Smooth muscle cell (in vitro differentiated cells): ENCODE measurements around the gene KCNA2. TPM values are rescaled to one million over a fixed set of nuclear protein-coding genes. Genes with fewer than 3 reads are reported as not detected.

Experiments
- DNase-seq: peaks from one replicate; lab custom pipeline; 2025; ENCODE audit not compliant: unreplicated experiment; lab: John Stamatoyannopoulos, UW
- H2AFZ ChIP-seq: fragments of 200-600 bp; sonication (generic); 2 replicates; pipeline ENCODE4 v1.6.0; 2016; ENCODE audit warnings: antibody characterized with exemption, low read depth, mild to moderate bottlenecking
- H3F3A ChIP-seq: fragments of 200-600 bp; sonication (generic); 2 replicates; pipeline ENCODE4 v1.6.0; 2017; ENCODE audit warnings: antibody characterized with exemption, low read depth
- H3K27ac ChIP-seq: fragments of 200-600 bp; sonication (generic); 2 replicates; pipeline ENCODE4 v1.5.1; 2016; ENCODE audit warnings: low read depth, mild to moderate bottlenecking
- H3K27me3 ChIP-seq: fragments of 200-600 bp; sonication (generic); 2 replicates; pipeline ENCODE4 v1.6.1; 2016; ENCODE audit warnings: low read depth, mild to moderate bottlenecking
- H3K36me3 ChIP-seq: fragments of 200-600 bp; sonication (generic); 2 replicates; pipeline ENCODE4 v1.5.1; 2016; ENCODE audit warnings: low read depth
- H3K4me1 ChIP-seq: fragments of 200-600 bp; sonication (generic); 2 replicates; pipeline ENCODE4 v1.5.1; 2016; ENCODE audit warnings: low read depth
- H3K4me2 ChIP-seq: fragments of 200-600 bp; sonication (generic); 2 replicates; pipeline ENCODE4 v1.6.0; 2016; ENCODE audit warnings: mild to moderate bottlenecking
- H3K4me3 ChIP-seq: fragments of 200-600 bp; sonication (generic); 2 replicates; pipeline ENCODE4 v1.5.1; 2016; ENCODE audit warnings: mild to moderate bottlenecking
- H3K79me2 ChIP-seq: fragments of 200-600 bp; sonication (generic); 2 replicates; pipeline ENCODE4 v1.6.0; 2016; ENCODE audit warnings: low read depth, mild to moderate bottlenecking
- H3K9ac ChIP-seq: fragments of 200-600 bp; sonication (generic); 2 replicates; pipeline ENCODE4 v1.6.0; 2016; ENCODE audit warnings: low read depth
- H3K9me3 ChIP-seq: fragments of 200-600 bp; sonication (generic); replicated peaks from 2 replicates; pipeline ENCODE4 v1.5.1; 2016; ENCODE audit warnings: low read depth
- H4K20me1 ChIP-seq: fragments of 200-600 bp; sonication (generic); 2 replicates; pipeline ENCODE4 v1.6.0; 2016; ENCODE audit warnings: low read depth
- CTCF ChIP-seq: fragments of 200-600 bp; sonication (generic); IDR thresholded peaks from 2 replicates; pipeline ENCODE4 v1.5.1; 2017; ENCODE audit warnings: borderline replicate concordance, mild to moderate bottlenecking, antibody characterized with exemption; ENCODE audit not compliant: insufficient read depth, poor library complexity, severe bottlenecking
- WGBS: methylation state at CpG from one replicate; pipeline ENCODE4 v1.1.7; 2016; ENCODE audit warnings: low lambda C conversion rate; 5-methylcytosine and 5-hydroxymethylcytosine counted together
- polyA plus RNA-seq: library from polyadenylated mRNA; unstranded; fragments of >200 nt; fragmentation: Nextera tagmentation; extraction: Ambion mirVana; gene quantifications from 2 replicates; pipeline ENCODE4 v1.2.1, GENCODE V29; 2016
- total RNA-seq: library from RNA; depleted of rRNA; stranded (reverse); fragments of >200 nt; gene quantifications from 2 replicates; pipeline ENCODE4 v1.2.3, GENCODE V29; 2014

The KCNA2 gene
- total and polyA plus RNA-seq, 2 experiments from 2014 or later = 0.16 to 0.81 TPM

- no peaks in the 10 kb centered on the region for H4K20me1 ChIP-seq
- no peak overlapping the region for H3K4me2 ChIP-seq
- H2AFZ ChIP-seq = no peak overlapping the region
- no peak overlapping the region for H3K4me3 ChIP-seq
- H3F3A ChIP-seq = no peaks in the 10 kb centered on the region
- no peak for DNase-seq
- TF ChIP-seq CTCF = no peak
- H3K4me1 ChIP-seq = no peaks in the 10 kb centered on the region
- no peaks in the 10 kb centered on the region for H3K9me3 ChIP-seq
- no peaks in the 10 kb centered on the region for H3K36me3 ChIP-seq
- no peak overlapping the region for H3K27ac ChIP-seq
- H3K9ac ChIP-seq = no peak overlapping the region
- WGBS = 100% methylated on average over 1 of the region's 1 CpG
- no peaks in the 10 kb centered on the region for H3K27me3 ChIP-seq
- no peaks in the 10 kb centered on the region for H3K79me2 ChIP-seq
Measured at GRCh38 chr1:110573314-110573713, 32.8 kb downstream of the KCNA2 start.

- H3K9ac ChIP-seq = no peak overlapping the region
- H2AFZ ChIP-seq = no peak overlapping the region
- no peak for TF ChIP-seq CTCF
- no peak for DNase-seq
- no peak overlapping the region for H3K4me2 ChIP-seq
- no peaks in the 10 kb centered on the region for H3K36me3 ChIP-seq
- H3K27me3 ChIP-seq = peaks cover 3% of the 10 kb centered on the region
- H3K27ac ChIP-seq = no peak overlapping the region
- H3F3A ChIP-seq = no peaks in the 10 kb centered on the region
- no peaks in the 10 kb centered on the region for H4K20me1 ChIP-seq
- no peaks in the 10 kb centered on the region for H3K79me2 ChIP-seq
- H3K4me3 ChIP-seq = no peak overlapping the region
- H3K9me3 ChIP-seq = no peaks in the 10 kb centered on the region
- H3K4me1 ChIP-seq = no peaks in the 10 kb centered on the region
- WGBS = 87% methylated on average over 3 of the region's 3 CpGs
Measured at GRCh38 chr1:110572751-110573150, 33.4 kb downstream of the KCNA2 start.

GRCh38 chr1:110570901-110571300 is 35.3 kb downstream of the KCNA2 start:
- no peak overlapping the region for H3K4me2 ChIP-seq
- H2AFZ ChIP-seq = no peak overlapping the region
- H3K9me3 ChIP-seq = no peaks in the 10 kb centered on the region
- WGBS = 90% methylated on average over 4 of the region's 4 CpGs
- no peak for TF ChIP-seq CTCF
- H3K27ac ChIP-seq = no peak overlapping the region
- no peaks in the 10 kb centered on the region for H3K4me1 ChIP-seq
- H3K4me3 ChIP-seq = no peak overlapping the region
- DNase-seq = no peak
- H3K79me2 ChIP-seq = no peaks in the 10 kb centered on the region
- H3K9ac ChIP-seq = no peak overlapping the region
- no peaks in the 10 kb centered on the region for H3K36me3 ChIP-seq
- no peaks in the 10 kb centered on the region for H3F3A ChIP-seq
- H4K20me1 ChIP-seq = no peaks in the 10 kb centered on the region
- H3K27me3 ChIP-seq = peaks cover 12% of the 10 kb centered on the region

GRCh38 chr1:110570307-110570706 is 35.9 kb downstream of the KCNA2 start:
- Histone ChIP-seq H3K9ac (no peak overlapping the region), H3K79me2 (no peaks in the 10 kb centered on the region), H3K4me3 (no peak overlapping the region), H2AFZ (no peak overlapping the region), H3K9me3 (no peaks in the 10 kb centered on the region), H3K4me1 (no peaks in the 10 kb centered on the region), H3K4me2 (no peak overlapping the region), H3K27ac (no peak overlapping the region), H4K20me1 (no peaks in the 10 kb centered on the region), H3K36me3 (no peaks in the 10 kb centered on the region), H3F3A (no peaks in the 10 kb centered on the region), H3K27me3 (peaks cover 12% of the 10 kb centered on the region)
- no peak for TF ChIP-seq CTCF
- WGBS = 55% methylated on average over 3 of the region's 3 CpGs
- no peak for DNase-seq
